ENCODE measurements around the gene RTN4RL1. TPM values are rescaled to one million over a fixed set of nuclear protein-coding genes. Genes with fewer than 3 reads are reported as not detected.
A peak's percentile ranks its signal among the peaks of the same experiment; 100 is the strongest.

Gene RTN4RL1
- total and polyA plus RNA-seq, 2 donors from 2014 or later, result 2.0 to 10.7 TPM

DNA sequence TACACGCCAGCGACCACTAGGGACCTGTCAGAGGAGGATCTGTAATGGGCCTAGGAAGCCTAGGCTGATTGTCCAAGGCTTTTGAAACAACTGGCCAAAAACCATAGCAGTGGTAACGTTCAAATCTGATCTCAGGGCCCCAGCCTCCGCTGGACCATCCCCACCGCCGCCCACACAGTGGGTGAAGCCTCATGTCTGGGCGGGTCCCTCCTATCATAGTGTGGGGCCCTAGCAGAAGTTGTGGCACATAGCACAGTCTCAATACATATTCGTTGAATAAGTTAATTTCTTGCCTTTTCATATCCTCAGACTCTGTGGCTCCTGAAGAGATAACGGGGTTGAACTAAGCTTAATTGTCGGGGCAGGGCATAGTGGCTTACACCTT is 5.6 kb upstream of the RTN4RL1 start:
- FAIRE-seq (no peak), DNase-seq (peak in 1 of 5 donors; percentile 81)
- Histone ChIP-seq H3K36me3 (ENCODE audit: control insufficient read depth in 2 of 3, insufficient read depth in 3 of 3, low read length in 3 of 3) (peaks cover 0 to 9% (median 3%) of the 10 kb centered on the region in 3 donors), H3K9me3 (ENCODE audit: control insufficient read depth in 2 of 3, insufficient read depth in 1 of 3, low read length in 3 of 3) (no peaks in the 10 kb centered on the region), H3K27ac (ENCODE audit: low read depth in 2 of 2, low read length in 2 of 2) (no peak overlapping the region), H3K9ac (ENCODE audit: low read length in 3 of 3) (peak overlapping the region; percentile 73 to 76 (median 74)), H3K27me3 (ENCODE audit: control insufficient read depth, insufficient read depth, low read length) (no peaks in the 10 kb centered on the region), H3K4me1 (ENCODE audit: control insufficient read depth in 2 of 3, insufficient read depth in 2 of 3, low read depth in 1 of 3, low read length in 3 of 3) (peaks cover 0 to 10% (median 6%) of the 10 kb centered on the region in 3 donors), H3K4me3 (ENCODE audit: low read length in 3 of 3) (peak overlapping the region; percentile 55 to 94 (median 91))
- intact Hi-C loops (cut with DNase I), result no loop called here
- peak; percentile 57 for TF ChIP-seq CTCF (IDR thresholded peaks at IDR 0.05; ENCODE audit: borderline replicate concordance, extremely low read depth, insufficient read depth)

DNA sequence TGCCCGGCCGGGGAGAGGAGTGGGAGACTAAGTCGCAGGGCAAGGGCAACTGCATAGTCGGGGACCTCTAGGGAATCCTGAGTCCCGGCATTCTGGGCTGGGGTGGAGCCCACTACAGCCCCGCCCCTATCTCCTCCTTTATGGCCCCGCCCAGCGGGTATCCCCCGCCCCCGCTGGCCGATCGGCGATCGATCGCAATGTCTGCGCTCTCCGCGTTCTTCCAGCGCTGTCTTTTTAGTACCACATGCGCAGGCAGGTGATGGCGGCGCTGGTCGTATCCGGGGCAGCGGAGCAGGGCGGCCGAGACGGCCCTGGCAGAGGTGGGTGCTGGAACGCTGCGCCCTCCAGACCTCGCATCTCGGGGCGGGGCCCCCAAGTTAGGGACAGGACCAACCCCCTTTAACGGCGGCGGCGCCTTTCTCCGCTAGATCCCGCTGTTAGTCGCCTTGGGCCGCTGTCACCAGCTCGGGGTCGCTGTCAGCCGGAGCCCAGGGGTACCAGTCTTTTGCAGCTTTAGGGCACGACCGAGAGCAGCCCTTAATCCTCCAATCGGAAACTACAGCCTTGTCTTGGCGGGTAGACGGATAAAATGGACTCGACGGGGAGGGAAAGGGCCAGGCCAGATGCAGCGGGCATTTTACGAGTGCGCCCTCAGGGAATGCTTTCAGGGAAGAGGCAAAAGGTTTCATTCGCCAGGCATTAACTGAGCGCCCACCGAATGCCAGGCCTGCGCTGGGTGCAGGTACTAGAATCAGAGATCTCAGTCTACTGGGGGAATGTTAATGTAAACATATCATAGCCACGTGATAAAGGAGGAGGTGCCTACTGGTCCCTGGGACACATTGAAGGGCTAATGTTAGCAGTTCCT is 5.0 kb upstream of the RTN4RL1 start, which contains the start of gene DPH1:
DPH1 (plus strand) TSS at position 243 of the 868 bp plus-strand sequence; CDS start at position 260, 17 bp downstream.
- no peak for FAIRE-seq
- DNase-seq, result peak; percentile 90 to 96 (median 94)
- peak within 1 kb of the TSS; percentile 55 to 94 (median 91) for H3K4me3 ChIP-seq (ENCODE audit: low read length in 3 of 3)
- no peaks in the 10 kb centered on the region for H3K27me3 ChIP-seq (ENCODE audit: control insufficient read depth, insufficient read depth, low read length)
- intact Hi-C loops (cut with DNase I), result loop anchor here (5.0 kb wide), 1 partner anchor 118 kb away; no protein-coding TSS in a partner anchor
- peak; percentile 20 for TF ChIP-seq CTCF (IDR thresholded peaks at IDR 0.05; ENCODE audit: borderline replicate concordance, extremely low read depth, insufficient read depth)
- H3K4me1 ChIP-seq (ENCODE audit: control insufficient read depth in 2 of 3, insufficient read depth in 2 of 3, low read depth in 1 of 3, low read length in 3 of 3), result peaks cover 0 to 12% (median 6%) of the 10 kb centered on the region in 3 donors
- H3K9me3 ChIP-seq (ENCODE audit: control insufficient read depth in 2 of 3, insufficient read depth in 1 of 3, low read length in 3 of 3), result no peaks in the 10 kb centered on the region
- H3K36me3 ChIP-seq (ENCODE audit: control insufficient read depth in 2 of 3, insufficient read depth in 3 of 3, low read length in 3 of 3), result peaks cover 0 to 6% (median 3%) of the 10 kb centered on the region in 3 donors
- H3K9ac ChIP-seq (ENCODE audit: low read length in 3 of 3), result peak within 1 kb of the TSS; percentile 73 to 76 (median 74)
- H3K27ac ChIP-seq (ENCODE audit: low read depth in 2 of 2, low read length in 2 of 2), result peak within 1 kb of the TSS; percentile 25 to 62

GRCh38 chr17:2028737-2029136 is 3.6 kb upstream of the RTN4RL1 start:
- H3K9me3 ChIP-seq (ENCODE audit: control insufficient read depth in 2 of 3, insufficient read depth in 1 of 3, low read length in 3 of 3), result no peaks in the 10 kb centered on the region
- intact Hi-C loops (cut with DNase I), result loop anchor here (5.0 kb wide), 1 partner anchor 116 kb away; no protein-coding TSS in a partner anchor
- H3K36me3 ChIP-seq (ENCODE audit: control insufficient read depth in 2 of 3, insufficient read depth in 3 of 3, low read length in 3 of 3), result peaks cover 0 to 3% (median 2%) of the 10 kb centered on the region in 3 donors
- no peak overlapping the region for H3K4me3 ChIP-seq (ENCODE audit: low read length in 3 of 3)
- no peak overlapping the region for H3K9ac ChIP-seq (ENCODE audit: low read length in 3 of 3)
- H3K27me3 ChIP-seq (ENCODE audit: control insufficient read depth, insufficient read depth, low read length), result no peaks in the 10 kb centered on the region
- DNase-seq (no peak), FAIRE-seq (no peak)
- TF ChIP-seq CTCF (IDR thresholded peaks at IDR 0.05; ENCODE audit: borderline replicate concordance, extremely low read depth, insufficient read depth), result no peak
- peaks cover 0 to 17% (median 6%) of the 10 kb centered on the region in 3 donors for H3K4me1 ChIP-seq (ENCODE audit: control insufficient read depth in 2 of 3, insufficient read depth in 2 of 3, low read depth in 1 of 3, low read length in 3 of 3)
- H3K27ac ChIP-seq (ENCODE audit: low read depth in 2 of 2, low read length in 2 of 2), result no peak overlapping the region
